Measurements from ENCODE around the gene TRIM44. TPM values are rescaled to one million over a fixed set of nuclear protein-coding genes. Genes with fewer than 3 reads are reported as not detected.

Gene TRIM44
- total RNA-seq, 4 donors from 2014 or later: 27.4 to 73.4 (median 53.7) TPM

DNA sequence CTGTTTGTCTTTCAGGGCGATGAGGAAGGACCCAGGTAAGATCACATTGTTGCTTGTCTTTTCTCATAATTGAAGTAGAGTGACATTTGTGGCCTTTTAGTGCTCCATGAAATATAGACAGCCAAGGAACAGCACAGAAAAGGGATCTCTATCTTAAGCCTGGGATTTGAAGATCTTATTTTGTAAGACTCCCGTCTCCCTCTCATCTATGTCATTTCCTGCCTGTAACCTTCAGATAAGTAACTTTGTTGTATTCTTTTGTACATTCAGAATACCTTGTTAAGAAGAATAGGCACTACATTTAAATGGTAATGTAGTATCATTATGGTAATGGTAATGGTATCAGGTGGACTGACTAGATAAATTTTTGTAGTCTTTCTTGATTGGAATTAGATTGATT lies 72.8 kb downstream of the TRIM44 start:
- intact Hi-C loops (cut with DNase I): no loop called here
- peaks cover 0 to 38% (median 13%) of the 10 kb centered on the region in 4 donors for H3K36me3 ChIP-seq

DNA sequence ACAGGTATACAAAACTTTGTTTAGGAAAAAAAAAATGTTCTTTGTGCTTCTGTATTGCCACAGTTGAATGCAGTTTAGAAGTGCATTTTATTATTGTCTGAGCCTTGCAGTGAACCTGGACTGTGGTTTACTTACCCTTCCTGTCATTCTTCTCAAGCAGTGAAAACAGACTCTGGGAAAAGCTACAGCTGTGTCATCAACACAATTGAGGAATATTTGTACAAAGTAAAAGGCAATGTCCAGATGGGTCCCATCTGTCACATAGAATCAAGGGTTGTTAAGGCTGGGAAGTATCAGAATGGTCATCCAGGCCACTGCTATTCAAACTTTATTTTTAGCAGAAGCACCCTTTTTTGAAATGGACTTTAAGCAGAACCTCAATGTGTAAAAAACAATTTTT lies 73.3 kb downstream of the TRIM44 start:
- Histone ChIP-seq H3K27ac (replicated peaks in 1 of 4) (no peak overlapping the region), H3K4me1 (peaks cover 0 to 3% (median 0%) of the 10 kb centered on the region in 4 donors), H3K36me3 (peaks cover 0 to 38% (median 13%) of the 10 kb centered on the region in 4 donors), H3K4me3 (no peak overlapping the region), H3K9me3 (peaks cover 0 to 3% (median under 1%) of the 10 kb centered on the region in 4 donors), H3K27me3 (no peaks in the 10 kb centered on the region)
- intact Hi-C loops (cut with DNase I): no loop called here
- no peak for DNase-seq (ENCODE audit: extremely low spot score)
- no peak for TF ChIP-seq EP300 (IDR thresholded peaks at IDR 0.05)
- no peak for TF ChIP-seq POLR2A (IDR thresholded peaks at IDR 0.05; ENCODE audit: low read depth)
- TF ChIP-seq POLR2AphosphoS5 (IDR thresholded peaks at IDR 0.05): no peak
- TF ChIP-seq, protein P1, sequence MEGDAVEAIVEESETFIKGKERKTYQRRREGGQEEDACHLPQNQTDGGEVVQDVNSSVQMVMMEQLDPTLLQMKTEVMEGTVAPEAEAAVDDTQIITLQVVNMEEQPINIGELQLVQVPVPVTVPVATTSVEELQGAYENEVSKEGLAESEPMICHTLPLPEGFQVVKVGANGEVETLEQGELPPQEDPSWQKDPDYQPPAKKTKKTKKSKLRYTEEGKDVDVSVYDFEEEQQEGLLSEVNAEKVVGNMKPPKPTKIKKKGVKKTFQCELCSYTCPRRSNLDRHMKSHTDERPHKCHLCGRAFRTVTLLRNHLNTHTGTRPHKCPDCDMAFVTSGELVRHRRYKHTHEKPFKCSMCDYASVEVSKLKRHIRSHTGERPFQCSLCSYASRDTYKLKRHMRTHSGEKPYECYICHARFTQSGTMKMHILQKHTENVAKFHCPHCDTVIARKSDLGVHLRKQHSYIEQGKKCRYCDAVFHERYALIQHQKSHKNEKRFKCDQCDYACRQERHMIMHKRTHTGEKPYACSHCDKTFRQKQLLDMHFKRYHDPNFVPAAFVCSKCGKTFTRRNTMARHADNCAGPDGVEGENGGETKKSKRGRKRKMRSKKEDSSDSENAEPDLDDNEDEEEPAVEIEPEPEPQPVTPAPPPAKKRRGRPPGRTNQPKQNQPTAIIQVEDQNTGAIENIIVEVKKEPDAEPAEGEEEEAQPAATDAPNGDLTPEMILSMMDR (IDR thresholded peaks at IDR 0.05): no peak

More for the DNA sequence above, 72.8 kb downstream of the TRIM44 start:
- H3K27me3 ChIP-seq: no peaks in the 10 kb centered on the region
- no peak overlapping the region for H3K4me3 ChIP-seq
- H3K9me3 ChIP-seq: peaks cover 0 to 8% (median 2%) of the 10 kb centered on the region in 4 donors
- WGBS: 68% methylated on average over 2 of the region's 2 CpGs
- peaks cover 0 to 3% (median 0%) of the 10 kb centered on the region in 4 donors for H3K4me1 ChIP-seq
- H3K27ac ChIP-seq (replicated peaks in 1 of 4): no peak overlapping the region
- DNase-seq (ENCODE audit: extremely low spot score): no peak
- no peak for TF ChIP-seq POLR2AphosphoS5 (IDR thresholded peaks at IDR 0.05)
- TF ChIP-seq, protein P1 (IDR thresholded peaks at IDR 0.05): no peak
- TF ChIP-seq EP300 (IDR thresholded peaks at IDR 0.05): no peak

GRCh38 chr11:35736952-35737351 lies 74.4 kb downstream of the TRIM44 start:
- Histone ChIP-seq H3K9me3 (no peaks in the 10 kb centered on the region), H3K4me3 (no peak overlapping the region), H3K4me1 (peaks cover 0 to 3% (median 2%) of the 10 kb centered on the region in 4 donors), H3K27ac (replicated peaks in 1 of 4) (no peak overlapping the region), H3K27me3 (no peaks in the 10 kb centered on the region), H3K36me3 (peaks cover 0 to 38% (median 13%) of the 10 kb centered on the region in 4 donors)
- DNase-seq (ENCODE audit: extremely low spot score): no peak
- TF ChIP-seq EP300 (IDR thresholded peaks at IDR 0.05) (no peak), POLR2A (IDR thresholded peaks at IDR 0.05; ENCODE audit: low read depth) (no peak), POLR2AphosphoS5 (IDR thresholded peaks at IDR 0.05) (no peak)
- TF ChIP-seq, protein P1 (IDR thresholded peaks at IDR 0.05): no peak
- 96% methylated on average over 2 of the region's 2 CpGs for WGBS
- intact Hi-C loops (cut with DNase I): no loop called here

- TF ChIP-seq, protein P1 (IDR thresholded peaks at IDR 0.05): no peak
- TF ChIP-seq POLR2AphosphoS5 (IDR thresholded peaks at IDR 0.05) (no peak), POLR2A (IDR thresholded peaks at IDR 0.05; ENCODE audit: low read depth) (no peak), EP300 (IDR thresholded peaks at IDR 0.05) (no peak)
- no peak overlapping the region for H3K27ac ChIP-seq (replicated peaks in 1 of 4)
- no peaks in the 10 kb centered on the region for H3K27me3 ChIP-seq
- no peaks in the 10 kb centered on the region for H3K9me3 ChIP-seq
- H3K4me1 ChIP-seq: peaks cover 0 to 3% (median 2%) of the 10 kb centered on the region in 4 donors
- peaks cover 0 to 44% (median 13%) of the 10 kb centered on the region in 4 donors for H3K36me3 ChIP-seq
- H3K4me3 ChIP-seq: no peak overlapping the region
- WGBS: 88% methylated on average over 4 of the region's 4 CpGs
- intact Hi-C loops (cut with DNase I): no loop called here
- DNase-seq (ENCODE audit: extremely low spot score): no peak
Observed at GRCh38 chr11:35740061-35740799, 77.7 kb downstream of the TRIM44 start.
